HL-60 (cell line): ENCODE data around the gene TAF15.

ENCODE experiments used
- DNase-seq, 2 experiments: peaks; one replicate each; pipeline ENCODE4 v3.0.0-alpha.2; 2010 to 2020; ENCODE audit warnings: low read depth in 1 of 2, low spot score in 1 of 2
- H3K27ac ChIP-seq: fragments of 250-450 bp; sonication (Bioruptor Pico); replicated peaks from 2 replicates; pipeline ENCODE4 v1.5.1; 2020; ENCODE audit warnings: mild to moderate bottlenecking, moderate library complexity
- H3K27me3 ChIP-seq: fragments of 250-450 bp; sonication (Bioruptor Pico); 2 replicates; pipeline ENCODE4 v1.5.1; 2021; ENCODE audit warnings: mild to moderate bottlenecking, moderate library complexity; ENCODE audit not compliant: insufficient read depth, poor library complexity, severe bottlenecking
- H3K4me3 ChIP-seq: replicated peaks from 2 replicates; pipeline ENCODE4 v1.5.1; 2011; ENCODE audit warnings: mild to moderate bottlenecking, control low read depth, low read length; ENCODE audit not compliant: insufficient read depth
- CTCF ChIP-seq: IDR thresholded peaks from one replicate; pipeline ENCODE4 v1.5.1; 2011; ENCODE audit warnings: low read length, control low read depth, inconsistent platforms; ENCODE audit not compliant: insufficient read depth
- GABPA ChIP-seq: IDR thresholded peaks from 2 replicates; pipeline ENCODE4 v1.6.1; 2012; ENCODE audit warnings: low read depth
- POLR2AphosphoS5 ChIP-seq: IDR thresholded peaks from 2 replicates; pipeline ENCODE4 v1.6.1; 2012; ENCODE audit warnings: low read depth
- REST ChIP-seq: IDR thresholded peaks from 2 replicates; pipeline ENCODE4 v1.6.1; 2012; ENCODE audit warnings: low read depth; ENCODE audit not compliant: insufficient replicate concordance
- SPI1 ChIP-seq: IDR thresholded peaks from 2 replicates; pipeline ENCODE4 v1.6.1; 2012; ENCODE audit warnings: low read depth, mild to moderate bottlenecking, borderline replicate concordance

The TAF15 gene

GRCh38 chr17:35763767-35764122, 45.5 kb upstream of the TAF15 start:
- peak overlapping the region; percentile 56 for H3K4me3 ChIP-seq
- H3K27me3 ChIP-seq: peaks cover 3% of the 10 kb centered on the region
- no peak overlapping the region for H3K27ac ChIP-seq
- DNase-seq: no peak
- no peak for TF ChIP-seq REST
- no peak for TF ChIP-seq SPI1
- no peak for TF ChIP-seq POLR2AphosphoS5
- TF ChIP-seq GABPA: no peak; the same call in 1 of the 2 replicates
- no peak for TF ChIP-seq CTCF

- Histone ChIP-seq H3K27me3 (peaks cover 3% of the 10 kb centered on the region), H3K4me3 (peak overlapping the region; percentile 56), H3K27ac (no peak overlapping the region)
- TF ChIP-seq GABPA: no peak
- TF ChIP-seq CTCF: peak; percentile 76
- no peak for TF ChIP-seq POLR2AphosphoS5
- TF ChIP-seq SPI1: no peak
- no peak for TF ChIP-seq REST
- peak; percentile 73 to 78 for DNase-seq
Measured at GRCh38 chr17:35764123-35764991, 44.9 kb upstream of the TAF15 start.

GRCh38 chr17:35765086-35765710, 44.1 kb upstream of the TAF15 start:
- H3K27ac ChIP-seq: no peak overlapping the region
- DNase-seq: no peak
- no peak overlapping the region for H3K4me3 ChIP-seq
- peaks cover 3% of the 10 kb centered on the region for H3K27me3 ChIP-seq
- no peak for TF ChIP-seq REST
